ENCODE measurements around the gene WNK3.

WNK3 gene

DNA sequence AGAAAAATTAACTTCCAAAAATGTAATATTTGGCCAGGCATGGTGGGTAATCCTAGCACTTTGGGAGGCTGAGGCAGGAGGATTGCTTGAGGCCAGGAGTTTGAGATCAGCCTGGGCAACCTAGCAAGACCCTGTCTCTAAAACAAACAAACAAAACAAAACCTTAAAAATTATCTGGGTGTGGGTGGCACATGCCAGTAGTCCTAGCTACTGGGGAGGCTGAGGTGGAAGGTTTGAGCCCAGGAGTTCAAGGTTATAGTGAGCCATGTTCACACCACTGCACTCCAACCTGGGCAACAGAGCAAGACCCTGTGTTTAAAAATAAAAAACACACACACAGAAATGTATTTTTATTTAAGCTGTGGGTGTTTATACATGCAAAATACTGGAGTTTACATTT, 186.8 kb downstream of the WNK3 start:
- no peak for DNase-seq (ENCODE audit: low read depth, low spot score)

- DNase-seq (ENCODE audit: low read depth, low spot score), result no peak
These were observed 190.9 kb downstream of the WNK3 start for GRCh38 chrX:54166915-54167314.

- no peak for DNase-seq (ENCODE audit: low read depth, low spot score)
These were observed 200.3 kb downstream of the WNK3 start for GRCh38 chrX:54157561-54157960.

All from smooth muscle cell of the brain vasculature (primary cell).